ENCODE data around the gene DRD2.

The DRD2 gene

DNA sequence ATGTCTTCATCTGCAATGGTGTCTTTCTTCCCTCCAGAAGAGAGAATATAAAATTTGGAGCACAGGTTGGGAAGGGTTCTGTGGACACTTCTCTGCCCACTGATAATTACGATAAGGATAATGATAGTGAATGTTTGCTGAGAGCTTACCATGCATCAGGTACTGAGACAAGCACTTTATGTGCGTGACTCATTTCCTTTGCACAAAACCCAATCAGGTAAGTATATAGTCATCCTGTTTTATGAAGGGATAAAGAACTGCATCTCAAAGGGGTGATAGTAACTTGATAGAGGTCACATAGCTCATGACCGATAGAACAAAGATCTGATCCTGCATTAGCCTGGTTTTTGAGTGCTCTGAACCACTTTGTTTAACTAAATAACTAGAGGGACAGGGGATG lies 9.4 kb downstream of the DRD2 start:
- TF ChIP-seq, protein P1, sequence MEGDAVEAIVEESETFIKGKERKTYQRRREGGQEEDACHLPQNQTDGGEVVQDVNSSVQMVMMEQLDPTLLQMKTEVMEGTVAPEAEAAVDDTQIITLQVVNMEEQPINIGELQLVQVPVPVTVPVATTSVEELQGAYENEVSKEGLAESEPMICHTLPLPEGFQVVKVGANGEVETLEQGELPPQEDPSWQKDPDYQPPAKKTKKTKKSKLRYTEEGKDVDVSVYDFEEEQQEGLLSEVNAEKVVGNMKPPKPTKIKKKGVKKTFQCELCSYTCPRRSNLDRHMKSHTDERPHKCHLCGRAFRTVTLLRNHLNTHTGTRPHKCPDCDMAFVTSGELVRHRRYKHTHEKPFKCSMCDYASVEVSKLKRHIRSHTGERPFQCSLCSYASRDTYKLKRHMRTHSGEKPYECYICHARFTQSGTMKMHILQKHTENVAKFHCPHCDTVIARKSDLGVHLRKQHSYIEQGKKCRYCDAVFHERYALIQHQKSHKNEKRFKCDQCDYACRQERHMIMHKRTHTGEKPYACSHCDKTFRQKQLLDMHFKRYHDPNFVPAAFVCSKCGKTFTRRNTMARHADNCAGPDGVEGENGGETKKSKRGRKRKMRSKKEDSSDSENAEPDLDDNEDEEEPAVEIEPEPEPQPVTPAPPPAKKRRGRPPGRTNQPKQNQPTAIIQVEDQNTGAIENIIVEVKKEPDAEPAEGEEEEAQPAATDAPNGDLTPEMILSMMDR (IDR thresholded peaks at IDR 0.05; ENCODE audit: control extremely low read depth, extremely low read depth, low read depth, missing control alignments), result no peak
- ChIA-PET POLR2A (no interaction called here), CTCF (no interaction called here)
- no peak for DNase-seq (ENCODE audit: extremely low spot score)

DNA sequence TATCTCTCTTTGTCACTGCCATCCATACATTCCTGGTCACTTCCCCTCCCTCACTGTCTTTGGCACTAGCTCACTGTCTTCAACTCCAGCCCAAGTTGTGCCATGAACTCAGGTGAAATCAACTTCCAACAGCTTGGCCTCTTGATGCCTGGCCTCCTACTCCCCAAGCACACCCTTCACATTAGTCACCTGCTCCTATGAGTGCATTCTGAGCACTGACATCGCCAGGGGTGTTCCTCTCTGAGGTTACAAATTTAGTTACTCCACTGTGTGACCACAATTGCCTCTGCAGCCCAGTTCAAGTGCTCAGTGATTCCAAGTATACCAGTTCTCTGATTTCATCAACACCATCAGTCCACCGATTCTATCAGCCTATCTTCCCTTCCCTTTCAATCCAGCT lies 10.8 kb downstream of the DRD2 start:
- ChIA-PET POLR2A (no interaction called here), CTCF (interaction anchor here (0.7 kb wide), 1 partner anchor 12 kb away, joined by 4 read pairs; no protein-coding TSS in a partner anchor)
- no peak for DNase-seq (ENCODE audit: extremely low spot score)
- TF ChIP-seq, protein P1 (IDR thresholded peaks at IDR 0.05; ENCODE audit: control extremely low read depth, extremely low read depth, low read depth, missing control alignments), result no peak

DNA sequence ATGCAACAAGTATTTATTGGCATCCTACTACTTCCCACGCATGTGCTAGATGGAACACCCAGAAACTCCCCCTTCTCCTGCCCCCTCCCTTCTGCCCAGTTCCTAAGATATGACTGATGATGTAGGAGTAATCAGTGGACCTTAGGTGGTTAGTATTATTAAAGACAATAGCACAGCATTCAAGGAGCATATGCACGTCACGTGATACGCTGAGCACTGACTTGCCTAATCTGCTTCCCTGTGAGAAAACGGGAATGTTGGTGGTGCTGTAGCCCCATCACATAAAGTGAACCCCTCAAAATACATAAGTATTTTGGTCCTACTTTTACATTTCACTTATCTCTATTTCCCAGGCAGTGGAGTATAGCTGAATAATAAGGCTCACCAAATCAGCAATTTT lies 12.4 kb downstream of the DRD2 start:
- TF ChIP-seq, protein P1 (IDR thresholded peaks at IDR 0.05; ENCODE audit: control extremely low read depth, extremely low read depth, low read depth, missing control alignments), result no peak
- CTCF ChIA-PET, result no interaction called here
- POLR2A ChIA-PET, result no interaction called here
- no peak for DNase-seq (ENCODE audit: extremely low spot score)

DNA sequence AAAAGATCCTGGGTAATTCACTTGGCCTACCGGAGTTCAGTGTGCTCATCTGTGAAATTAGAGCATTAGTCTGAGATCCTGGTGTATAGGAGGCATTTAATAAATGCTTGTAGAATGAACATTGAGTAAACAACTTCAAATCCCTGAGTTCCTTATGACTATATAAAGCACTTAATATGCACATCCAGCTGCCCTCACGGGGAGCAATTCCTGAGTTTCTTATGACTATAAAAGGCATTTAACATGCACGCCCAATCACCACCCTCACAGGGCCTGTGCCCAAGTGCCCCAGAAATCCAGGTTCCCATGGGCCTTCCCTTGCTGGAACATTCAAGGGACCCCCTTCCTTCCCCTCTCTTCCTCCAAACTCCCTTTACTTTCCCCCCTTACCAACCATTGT lies 13.6 kb downstream of the DRD2 start:
- DNase-seq (ENCODE audit: extremely low spot score), result no peak
- CTCF ChIA-PET, result interaction anchor here (1.2 kb wide), 1 partner anchor 172 kb away, joined by 3 read pairs; no protein-coding TSS in a partner anchor
- POLR2A ChIA-PET, result no interaction called here
- TF ChIP-seq, protein P1 (IDR thresholded peaks at IDR 0.05; ENCODE audit: control extremely low read depth, extremely low read depth, low read depth, missing control alignments), result no peak

DNA sequence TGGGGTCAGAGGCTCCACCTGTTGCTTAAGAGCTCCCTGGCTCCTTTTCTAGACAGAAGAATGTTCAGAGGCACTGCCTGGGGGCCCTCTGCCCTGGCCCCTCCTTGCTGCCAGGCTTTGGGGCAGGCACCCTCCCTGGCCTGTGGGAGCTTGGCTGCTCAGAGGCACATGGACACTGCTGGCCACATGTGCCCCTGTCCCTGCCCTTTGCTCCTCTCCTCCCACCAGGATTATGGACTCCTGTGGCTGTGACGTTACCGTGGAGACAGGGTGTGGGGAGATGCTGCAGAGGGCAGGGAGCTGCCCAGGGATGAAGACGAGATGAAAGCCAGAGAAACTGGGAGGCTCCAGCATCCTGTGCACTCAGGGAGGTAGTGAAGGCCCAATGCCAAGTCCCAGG lies 14.7 kb downstream of the DRD2 start:
- ChIA-PET POLR2A (no interaction called here), CTCF (no interaction called here)
- TF ChIP-seq, protein P1 (IDR thresholded peaks at IDR 0.05; ENCODE audit: control extremely low read depth, extremely low read depth, low read depth, missing control alignments), result no peak
- DNase-seq (ENCODE audit: extremely low spot score), result no peak

DNA sequence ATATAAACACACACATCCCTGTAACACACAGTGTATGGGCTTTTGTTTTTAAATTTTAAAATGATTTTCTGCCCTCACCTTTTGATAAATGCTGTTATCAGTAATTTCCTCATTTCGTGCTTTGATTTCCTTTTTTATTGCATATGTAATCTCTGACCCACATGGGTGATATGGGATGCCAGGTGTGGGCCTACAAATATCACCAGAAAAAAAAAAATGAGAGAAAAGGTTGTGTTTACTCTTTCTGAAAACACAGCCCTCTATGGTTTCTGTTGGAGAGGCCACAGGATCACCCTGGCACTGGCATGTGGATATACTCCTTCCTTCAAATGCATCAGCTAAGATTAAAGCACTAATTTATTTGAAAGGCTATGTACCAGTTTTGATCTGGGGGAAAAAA lies 17.0 kb downstream of the DRD2 start:
- TF ChIP-seq, protein P1 (IDR thresholded peaks at IDR 0.05; ENCODE audit: control extremely low read depth, extremely low read depth, low read depth, missing control alignments), result no peak
- DNase-seq (ENCODE audit: extremely low spot score), result no peak
- ChIA-PET POLR2A (no interaction called here), CTCF (interaction anchor here (1.6 to 1.8 kb wide), 2 partner anchors 9 to 11 kb away, joined by 3 to 4 read pairs; no protein-coding TSS in a partner anchor)

DNA sequence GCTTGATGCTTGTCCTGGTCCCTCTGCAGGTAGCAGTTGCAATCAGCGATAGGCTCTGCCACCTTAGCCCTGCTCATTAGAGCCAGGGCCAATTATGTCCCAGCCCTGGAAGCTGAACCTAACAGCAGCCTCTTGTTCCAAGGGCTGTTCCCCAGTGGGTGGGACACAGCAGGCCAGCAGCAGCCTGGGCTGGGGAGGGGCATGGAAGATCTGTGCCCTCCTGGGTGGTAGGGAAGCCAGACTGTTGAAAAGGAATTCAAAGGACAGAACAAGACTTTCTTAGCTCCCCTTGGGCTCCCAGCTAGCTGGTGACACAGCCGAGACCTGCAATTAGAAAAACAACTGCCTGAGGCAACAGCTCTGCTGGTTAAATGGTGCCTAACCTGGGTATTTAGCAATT lies 17.4 kb downstream of the DRD2 start:
- CTCF ChIA-PET, result interaction anchor here (1.2 kb wide), 1 partner anchor 297 kb away, joined by 3 read pairs; no protein-coding TSS in a partner anchor
- no peak for DNase-seq (ENCODE audit: extremely low spot score)
- TF ChIP-seq, protein P1 (IDR thresholded peaks at IDR 0.05; ENCODE audit: control extremely low read depth, extremely low read depth, low read depth, missing control alignments), result no peak
- POLR2A ChIA-PET, result no interaction called here
